Suprapubic skin (tissue), 4 donors: ENCODE data around the gene MYH16. TPM values are rescaled to one million over a fixed set of nuclear protein-coding genes. Genes with fewer than 3 reads are reported as not detected.
"Not testable (repeated sequence)": the region's sequence is repeated elsewhere in the genome, so short reads cannot be mapped to it uniquely, and the experiment has no call there.

Experiments
- DNase-seq, 2 donors: peaks; one replicate each; pipeline ENCODE4 v3.0.0-alpha.2; 2019; ENCODE audit warnings: low spot score in 2 of 2
- H3K27ac ChIP-seq: fragments of 200-600 bp; sonication (generic); one replicate; pipeline ENCODE4 v1.5.1; 2019
- H3K27me3 ChIP-seq: fragments of 200-600 bp; sonication (generic); one replicate; pipeline ENCODE4 v1.5.1; 2019
- H3K36me3 ChIP-seq: fragments of 200-600 bp; sonication (generic); one replicate; pipeline ENCODE4 v1.5.1; 2019
- H3K4me1 ChIP-seq: fragments of 200-600 bp; sonication (generic); one replicate; pipeline ENCODE4 v1.5.1; 2019
- H3K4me3 ChIP-seq: fragments of 200-600 bp; sonication (generic); one replicate; pipeline ENCODE4 v1.5.1; 2019; ENCODE audit warnings: mild to moderate bottlenecking
- H3K9me3 ChIP-seq: fragments of 200-600 bp; sonication (generic); one replicate; pipeline ENCODE4 v1.5.1; 2019
- CTCF ChIP-seq, 2 donors: fragments of 200-600 bp in 1 of 2; fragments of 450-650 bp in 1 of 2; sonication (generic) in 1 of 2; IDR thresholded peaks; one replicate each; pipeline ENCODE4 v1.5.1; 2016 to 2019; ENCODE audit warnings: antibody characterized with exemption in 2 of 2, mild to moderate bottlenecking in 1 of 2, moderate library complexity in 1 of 2
- EP300 ChIP-seq: sonication (generic); formaldehyde crosslinking; IDR thresholded peaks from one replicate; pipeline ENCODE4 v1.6.1; 2017; ENCODE audit warnings: antibody characterized with exemption
- POLR2A ChIP-seq, 2 donors: fragments of 450-650 bp; IDR thresholded peaks; one replicate each; pipeline ENCODE4 v1.6.1; 2017; ENCODE audit warnings: antibody characterized with exemption in 2 of 2, mild to moderate bottlenecking in 2 of 2, moderate library complexity in 2 of 2
- POLR2AphosphoS5 ChIP-seq, 3 donors: sonication (generic); formaldehyde crosslinking; IDR thresholded peaks; one replicate each; pipeline ENCODE4 v1.6.1; 2017; ENCODE audit warnings: antibody characterized with exemption in 3 of 3
- WGBS: methylation state at CpG from one replicate; pipeline ENCODE4 v1.1.5; 2018; 5-methylcytosine and 5-hydroxymethylcytosine counted together
- total RNA-seq, 4 donors: library from RNA; depleted of rRNA; stranded (reverse); fragments of >200 nt; gene quantifications; one replicate each; pipeline ENCODE4 v1.1.0, GENCODE V29; 2016

The MYH16 gene
- total RNA-seq, result not detected

DNA sequence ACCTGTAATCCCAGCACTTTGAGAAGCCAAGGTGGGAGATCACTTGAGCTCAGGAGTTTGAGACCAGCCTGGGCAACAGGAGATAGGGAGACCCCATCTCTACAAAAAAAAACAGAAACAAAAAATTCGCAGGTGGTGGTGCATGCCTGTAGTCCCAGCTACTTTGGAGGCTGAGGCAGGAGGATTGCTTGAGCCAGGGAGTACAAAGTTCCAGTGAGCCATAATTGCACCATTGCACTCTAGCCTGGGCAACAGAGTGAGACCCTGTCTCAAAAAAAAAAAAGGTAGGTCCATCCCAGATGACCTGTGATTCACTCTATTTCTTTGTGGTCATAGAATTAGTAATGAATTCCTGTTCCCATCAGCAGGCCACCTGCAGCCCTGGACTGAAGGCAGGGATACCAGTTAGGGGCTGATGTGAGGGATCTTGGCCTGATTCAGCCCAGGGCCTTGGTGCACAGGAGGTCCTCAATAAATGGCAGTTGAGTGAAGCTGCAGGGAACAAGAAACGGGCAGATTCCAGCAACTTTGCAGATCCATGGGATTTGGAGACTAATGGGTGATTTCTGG is at the start of gene MYH16:
Gene MYH16 (plus strand): TSS at position 364 of the 570 bp plus-strand sequence.
- Histone ChIP-seq H3K9me3 (no peaks in the 10 kb centered on the region), H3K27me3 (no peaks in the 10 kb centered on the region), H3K36me3 (no peaks in the 10 kb centered on the region), H3K4me1 (peaks cover 9% of the 10 kb centered on the region), H3K27ac (no peak within 1 kb of the TSS), H3K4me3 (no peak within 1 kb of the TSS)
- no peak for TF ChIP-seq EP300
- no peak for TF ChIP-seq POLR2A (IDR thresholded peaks at IDR 0.05)
- TF ChIP-seq CTCF (IDR thresholded peaks at IDR 0.05), result no peak
- TF ChIP-seq POLR2AphosphoS5 (IDR thresholded peaks at IDR 0.05), result no peak
- no peak for DNase-seq
- 82% methylated on average over 2 of the region's 2 CpGs for WGBS

DNA sequence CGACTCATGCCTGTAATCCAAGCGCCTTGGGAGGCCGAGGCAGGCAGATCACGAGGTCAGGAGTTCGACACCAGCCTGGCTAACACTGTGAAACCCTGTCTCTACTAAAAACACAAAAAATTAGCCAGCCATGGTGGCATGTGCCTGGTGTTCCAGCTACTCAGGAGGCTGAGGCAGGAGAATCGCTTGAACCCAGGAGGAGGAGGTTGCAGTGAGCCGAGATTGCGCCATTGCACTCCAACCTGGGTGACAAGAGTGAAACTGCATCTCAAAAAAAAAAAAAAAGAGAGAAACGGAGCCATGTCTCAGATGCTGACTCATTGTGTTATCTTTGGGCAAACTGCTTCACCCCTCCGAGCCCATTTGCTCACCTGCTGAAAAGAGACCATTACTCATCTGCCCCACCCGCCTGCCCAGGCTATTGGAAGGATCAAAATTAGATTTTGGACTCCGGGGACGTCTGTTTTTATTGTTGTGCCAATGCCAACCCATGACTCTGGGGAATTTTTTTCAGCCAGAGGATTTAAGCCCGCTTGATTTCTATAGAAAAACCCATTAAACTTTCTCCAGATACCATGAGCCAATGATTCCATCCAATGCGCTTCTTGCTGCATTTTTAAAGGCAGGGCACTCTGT is 48.3 kb upstream of the MYH16 start:
- not testable (repeated sequence) for H3K9me3 ChIP-seq, H3K4me3 ChIP-seq, DNase-seq, H3K36me3 ChIP-seq, H3K27me3 ChIP-seq, H3K4me1 ChIP-seq, H3K27ac ChIP-seq
- WGBS, result 52% methylated on average over 15 of the region's 15 CpGs

GRCh38 chr7:99224899-99225265 is 47.8 kb upstream of the MYH16 start:
- DNase-seq, result no peak
- H3K4me3 ChIP-seq, result no peak overlapping the region
- H3K9me3 ChIP-seq, result no peaks in the 10 kb centered on the region
- TF ChIP-seq CTCF (IDR thresholded peaks at IDR 0.05), result no peak
- no peak for TF ChIP-seq POLR2A (IDR thresholded peaks at IDR 0.05)
- TF ChIP-seq POLR2AphosphoS5 (IDR thresholded peaks at IDR 0.05), result no peak
- no peak for TF ChIP-seq EP300
- H3K4me1 ChIP-seq, result peaks cover 5% of the 10 kb centered on the region
- no peaks in the 10 kb centered on the region for H3K27me3 ChIP-seq
- H3K36me3 ChIP-seq, result no peaks in the 10 kb centered on the region
- H3K27ac ChIP-seq, result no peak overlapping the region
- WGBS, result 72% methylated on average over 2 of the region's 2 CpGs

- WGBS, result 51% methylated on average over 4 of the region's 4 CpGs
- no peak for DNase-seq
- H3K4me1 ChIP-seq, result peaks cover 5% of the 10 kb centered on the region
Measured at GRCh38 chr7:99229234-99229633, 43.4 kb upstream of the MYH16 start.

DNA sequence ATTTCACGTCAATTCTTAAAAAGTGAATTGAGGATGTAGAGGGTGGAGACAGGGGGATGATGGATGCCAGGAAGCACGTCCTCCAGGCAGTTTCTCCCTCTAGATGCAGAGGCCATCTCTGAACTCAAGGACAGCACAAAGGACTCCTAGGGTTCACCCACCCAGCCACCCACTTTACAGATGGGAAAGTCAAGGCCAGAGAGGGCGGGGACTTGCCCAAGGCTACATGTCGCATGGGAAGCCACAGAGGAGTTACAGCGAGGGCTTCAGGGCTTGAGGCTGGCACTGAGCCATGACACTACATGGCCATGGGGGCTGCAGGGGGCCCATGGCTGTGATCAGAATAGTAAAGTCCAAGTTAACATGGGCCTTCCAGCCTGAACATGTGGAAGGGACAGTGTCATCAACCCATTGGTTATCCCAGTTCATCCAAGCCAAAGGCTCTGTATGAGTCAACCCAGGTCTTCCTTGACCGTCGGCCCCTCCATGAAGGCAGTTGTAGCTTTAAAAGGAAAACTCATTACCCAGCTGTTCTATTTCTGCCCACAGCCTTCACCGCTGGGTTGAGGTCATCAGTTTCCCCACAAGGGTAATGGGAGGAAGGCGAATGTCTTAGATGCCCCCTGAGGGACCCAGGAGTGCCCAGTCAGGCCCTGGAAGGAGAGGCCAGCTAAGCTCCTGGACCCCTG is 40.4 kb upstream of the MYH16 start:
- TF ChIP-seq CTCF (IDR thresholded peaks at IDR 0.05) (no peak), POLR2AphosphoS5 (IDR thresholded peaks at IDR 0.05) (no peak), EP300 (no peak), POLR2A (IDR thresholded peaks at IDR 0.05) (no peak)
- WGBS, result 82% methylated on average over 9 of the region's 9 CpGs
- H3K9me3 ChIP-seq, result no peaks in the 10 kb centered on the region
- H3K27ac ChIP-seq, result no peak overlapping the region
- H3K4me3 ChIP-seq, result no peak overlapping the region
- no peaks in the 10 kb centered on the region for H3K27me3 ChIP-seq
- H3K36me3 ChIP-seq, result no peaks in the 10 kb centered on the region
- DNase-seq, result no peak
- no peaks in the 10 kb centered on the region for H3K4me1 ChIP-seq

More at GRCh38 chr7:99229234-99229633, 43.4 kb upstream of the MYH16 start:
- Histone ChIP-seq H3K9me3 (no peaks in the 10 kb centered on the region), H3K4me3 (no peak overlapping the region), H3K27ac (no peak overlapping the region), H3K36me3 (no peaks in the 10 kb centered on the region), H3K27me3 (no peaks in the 10 kb centered on the region)
- TF ChIP-seq EP300 (no peak), POLR2A (IDR thresholded peaks at IDR 0.05) (no peak), CTCF (IDR thresholded peaks at IDR 0.05) (no peak), POLR2AphosphoS5 (IDR thresholded peaks at IDR 0.05) (no peak)

GRCh38 chr7:99232955-99233354 is 39.7 kb upstream of the MYH16 start:
- WGBS, result 93% methylated on average over 4 of the region's 4 CpGs
- not testable (repeated sequence) for DNase-seq, H3K9me3 ChIP-seq, H3K4me1 ChIP-seq, H3K27ac ChIP-seq, H3K36me3 ChIP-seq, H3K27me3 ChIP-seq, H3K4me3 ChIP-seq
